Measurements from ENCODE around the gene GSTM4. TPM values are rescaled to one million over a fixed set of nuclear protein-coding genes. Genes with fewer than 3 reads are reported as not detected.

GSTM4 gene
- total RNA-seq, 1 donor from 2014 or later = 12.7 TPM

Other genes with a start within 250 kb of the GSTM4 start
- 65.7 and 73.7 TPM in 2 replicates for gene PSMA5, start 229.7 kb upstream of the GSTM4 start, total RNA-seq
- gene SYPL2, start 189.6 kb upstream of the GSTM4 start, total RNA-seq = 0.14 and 1.2 TPM in 2 replicates
- 6.7 and 8.3 TPM in 2 replicates for gene ATXN7L2, start 172.2 kb upstream of the GSTM4 start, total RNA-seq
- 9.5 and 13.0 TPM in 2 replicates for gene CYB561D1, start 162.0 kb upstream of the GSTM4 start, total RNA-seq
- 2.8 and 3.0 TPM in 2 replicates for gene AMIGO1, start 146.4 kb upstream of the GSTM4 start, total RNA-seq
- not detected in 2 replicates for gene GPR61, start 116.2 kb upstream of the GSTM4 start, total RNA-seq
- 11.3 and 11.9 TPM in 2 replicates for gene GNAI3, start 107.5 kb upstream of the GSTM4 start, total RNA-seq
- not detected in 2 replicates for gene GNAT2, start 36.5 kb upstream of the GSTM4 start, total RNA-seq
- 51.2 and 65.7 TPM in 2 replicates for gene AMPD2, start 36.3 kb upstream of the GSTM4 start, total RNA-seq
- 3.8 and 5.0 TPM in 2 replicates for gene GSTM2, start 12.0 kb downstream of the GSTM4 start, total RNA-seq
- 9.7 and 16.3 TPM in 2 replicates for gene GSTM1, start 31.7 kb downstream of the GSTM4 start, total RNA-seq
- gene GSTM5, start 56.2 kb downstream of the GSTM4 start, total RNA-seq = not detected in 2 replicates
- gene GSTM3, start 84.9 kb downstream of the GSTM4 start, total RNA-seq = 30.3 and 31.8 TPM in 2 replicates
- gene EPS8L3, start 107.8 kb downstream of the GSTM4 start, total RNA-seq = 0.04 and 0.55 TPM in 2 replicates